RWPE1 (cell line): ENCODE results near the gene SUCO.

Source experiments
- CTCF ChIA-PET: fragments of 350-600 bp; sonication (Branson Sonifier 250); formaldehyde crosslinking; extraction: SDS; loops from one replicate; lab custom pipeline; 2021; lab: Yijun Ruan, JAX
- POLR2A ChIA-PET: fragments of 400-600 bp; formaldehyde crosslinking; extraction: SDS; loops from one replicate; lab custom pipeline; 2020; ENCODE audit warnings: antibody characterized with exemption; ENCODE audit not compliant: low non-redundant PET; lab: Yijun Ruan, JAX
- DNase-seq: peaks from one replicate; pipeline ENCODE4 v3.0.0; 2012; ENCODE audit warnings: low spot score
- H3K27ac ChIP-seq: fragments of 450-650 bp; 2 replicates; pipeline ENCODE4 v1.5.1; 2017
- CTCF ChIP-seq: fragments of 450-650 bp; conservative IDR thresholded peaks from 2 replicates; pipeline ENCODE4 v1.5.1; 2017; ENCODE audit warnings: low read depth, mild to moderate bottlenecking

The SUCO gene

GRCh38 chr1:172637522-172637921 is 104.6 kb downstream of the SUCO start:
- CTCF ChIA-PET = interaction anchor here (0.6 to 1.0 kb wide), 2 partner anchors 82 to 809 kb away, joined by 3 to 7 read pairs; no protein-coding TSS in a partner anchor
- no peak overlapping the region for H3K27ac ChIP-seq

GRCh38 chr1:172638249-172638648 is 105.3 kb downstream of the SUCO start:
- ChIA-PET POLR2A (no interaction called here), CTCF (interaction anchor here (0.6 to 1.0 kb wide), 2 partner anchors 20 to 81 kb away, joined by 6 to 7 read pairs; no protein-coding TSS in a partner anchor)
- no peak for DNase-seq
- no peak overlapping the region for H3K27ac ChIP-seq
- TF ChIP-seq CTCF = no peak

More at GRCh38 chr1:172637522-172637921, 104.6 kb downstream of the SUCO start:
- POLR2A ChIA-PET = no interaction called here
- peak; percentile 52 for DNase-seq
- TF ChIP-seq CTCF = no peak

- no peak for TF ChIP-seq CTCF
- ChIA-PET CTCF (interaction anchor here (0.6 kb wide), 1 partner anchor 19 kb away, joined by 6 read pairs; no protein-coding TSS in a partner anchor), POLR2A (no interaction called here)
- peak; percentile 91 for DNase-seq
- peak overlapping the region; percentile 70 for H3K27ac ChIP-seq
Measured at GRCh38 chr1:172638885-172639831, 106.2 kb downstream of the SUCO start.

GRCh38 chr1:172640111-172640510 is 107.2 kb downstream of the SUCO start:
- ChIA-PET POLR2A (no interaction called here), CTCF (no interaction called here)
- no peak for DNase-seq
- TF ChIP-seq CTCF = no peak
- no peak overlapping the region for H3K27ac ChIP-seq

GRCh38 chr1:172641492-172641891 is 108.5 kb downstream of the SUCO start:
- no peak for TF ChIP-seq CTCF
- no peak overlapping the region for H3K27ac ChIP-seq
- DNase-seq = no peak
- POLR2A ChIA-PET = no interaction called here
- CTCF ChIA-PET = interaction anchor here (0.6 kb wide), 2 partner anchors 34 to 181 kb away, joined by 5 to 11 read pairs; no protein-coding TSS in a partner anchor

GRCh38 chr1:172642970-172643369 is 110.0 kb downstream of the SUCO start:
- no peak for DNase-seq
- CTCF ChIA-PET = no interaction called here
- POLR2A ChIA-PET = no interaction called here
- H3K27ac ChIP-seq = no peak overlapping the region
- TF ChIP-seq CTCF = no peak
